Fibroblast of skin of right quadriceps (primary cell): ENCODE measurements around the gene ALKBH1.
"Not testable (repeated sequence)": the region's sequence is repeated elsewhere in the genome, so short reads cannot be mapped to it uniquely, and the experiment has no call there.

Source experiments
- DNase-seq: peaks from one replicate; pipeline ENCODE4 v3.0.0-alpha.2; 2013

ALKBH1 gene

GRCh38 chr14:77667331-77667730 lies 40.5 kb downstream of the ALKBH1 start:
- no peak for DNase-seq

GRCh38 chr14:77663293-77663692 lies 44.5 kb downstream of the ALKBH1 start:
- DNase-seq: no peak

GRCh38 chr14:77661562-77661961 lies 46.3 kb downstream of the ALKBH1 start:
- DNase-seq: not testable (repeated sequence)

DNA sequence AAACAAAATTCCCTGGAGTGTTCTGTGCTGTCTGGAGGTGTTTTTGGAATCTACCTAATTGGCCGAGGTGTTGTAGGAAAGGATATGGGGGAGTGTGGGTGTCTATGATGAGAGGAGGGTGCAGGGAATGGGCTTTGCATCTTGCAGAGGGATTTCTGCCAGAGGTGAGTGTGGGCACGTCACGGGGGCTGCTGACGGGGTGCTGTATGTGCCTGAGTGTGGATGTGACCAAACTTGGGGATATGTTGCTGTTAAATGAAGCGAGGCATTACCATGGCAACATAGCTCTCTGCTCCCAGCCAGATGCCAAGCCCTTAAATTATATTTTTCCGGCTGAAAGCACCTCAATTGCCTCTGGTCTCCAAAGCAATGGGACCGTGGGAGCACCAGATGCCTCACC lies 47.1 kb downstream of the ALKBH1 start:
- no peak for DNase-seq

DNA sequence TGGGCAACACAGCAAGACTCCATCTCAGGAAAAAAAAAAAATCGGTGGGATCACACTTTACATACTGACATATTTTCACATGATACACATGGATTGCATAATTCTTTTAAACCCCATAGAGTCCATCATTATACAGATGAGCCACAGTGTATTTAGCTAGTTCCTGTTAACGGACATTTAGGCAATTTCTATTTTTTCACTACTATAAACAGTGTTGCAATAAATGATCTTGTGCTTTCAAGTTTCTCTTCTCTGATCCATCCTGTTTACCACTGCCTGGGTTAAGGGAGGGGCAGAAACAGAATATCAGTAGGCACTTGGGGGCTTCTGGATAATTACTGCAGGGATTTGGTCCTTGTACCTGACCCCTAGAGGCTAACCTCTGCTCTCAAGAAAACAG lies 48.0 kb downstream of the ALKBH1 start:
- DNase-seq: no peak

DNA sequence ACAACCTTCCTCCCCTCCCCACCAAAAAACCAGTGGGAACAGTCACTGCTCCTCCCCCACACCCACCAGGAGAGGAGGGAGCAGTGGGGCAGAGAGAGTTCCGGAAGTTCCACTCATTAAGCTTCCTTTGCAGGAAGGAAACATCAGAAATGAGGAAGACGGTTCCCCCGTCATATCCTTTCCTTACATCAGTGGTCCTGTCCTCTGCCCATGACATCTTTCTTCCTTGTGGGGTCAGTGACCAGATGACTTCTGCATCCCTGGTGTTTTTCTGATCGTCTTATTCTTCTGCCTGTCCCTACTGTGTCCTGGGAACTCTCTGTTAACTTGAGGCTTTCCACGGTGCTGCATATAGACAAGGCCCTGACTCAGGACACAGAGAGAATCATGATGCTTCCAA lies 50.5 kb downstream of the ALKBH1 start:
- DNase-seq: no peak

DNA sequence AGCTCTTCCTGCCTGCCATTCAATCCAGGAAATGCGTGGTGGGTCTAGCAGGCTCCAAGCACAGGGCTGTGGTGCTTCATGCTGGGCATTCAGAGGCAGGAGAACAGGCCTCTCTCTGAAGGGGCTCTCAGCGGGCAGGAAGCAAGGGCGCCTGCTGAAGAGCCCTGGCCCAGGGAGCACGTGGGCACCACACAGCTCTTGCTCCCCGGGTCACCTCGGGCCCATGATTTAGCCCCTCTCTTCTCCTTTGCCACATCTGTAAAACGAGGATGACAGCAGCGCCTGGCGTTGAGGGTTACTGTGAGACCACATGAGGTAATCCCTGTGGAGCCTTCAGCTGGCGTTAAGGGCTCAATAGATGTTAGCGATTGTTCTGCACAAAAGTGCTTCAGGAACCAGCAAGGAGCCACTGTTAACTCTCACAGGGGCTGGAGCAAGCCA lies 53.8 kb downstream of the ALKBH1 start:
- DNase-seq: no peak

DNA sequence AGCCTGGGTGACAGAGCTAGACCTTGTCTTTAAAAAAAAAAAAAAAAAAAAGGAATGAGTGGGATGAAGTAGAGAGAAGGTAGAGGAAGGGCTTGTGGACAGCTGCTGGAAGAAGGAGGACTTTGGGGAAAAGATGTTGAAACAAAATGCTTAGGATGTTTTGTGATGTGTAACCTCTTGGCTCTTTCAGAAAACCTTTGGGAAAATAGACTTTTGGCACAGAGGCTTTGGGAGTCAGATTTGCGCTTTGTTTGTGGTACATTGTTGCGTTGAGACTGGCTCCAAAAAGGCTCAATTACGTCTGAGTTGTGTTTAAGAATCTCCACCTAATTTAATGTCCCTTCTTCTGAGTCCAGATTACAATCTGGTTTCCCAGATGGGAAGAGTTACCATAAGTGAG lies 58.5 kb downstream of the ALKBH1 start:
- peak; percentile 12 for DNase-seq

- no peak for DNase-seq
Measured at GRCh38 chr14:77648520-77649200, 59.2 kb downstream of the ALKBH1 start.

DNA sequence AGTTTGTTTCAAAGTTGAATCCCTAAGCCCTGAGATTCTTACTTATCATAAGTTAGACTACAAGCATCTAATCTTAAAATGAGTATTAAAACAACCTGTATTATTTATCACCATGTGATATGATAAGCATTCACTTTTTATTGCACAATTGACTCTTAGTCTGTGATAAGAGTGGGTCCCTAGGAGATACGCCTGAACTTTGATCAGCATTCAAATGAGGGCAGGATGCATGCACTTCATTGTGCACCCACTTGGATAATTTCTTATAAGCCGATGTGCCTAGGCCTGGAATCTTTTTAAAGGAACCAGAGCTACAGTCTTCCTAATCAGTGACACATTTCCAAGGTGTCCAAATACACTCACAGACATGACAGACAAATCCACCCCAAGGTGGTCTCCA lies 60.0 kb downstream of the ALKBH1 start:
- DNase-seq: no peak

DNA sequence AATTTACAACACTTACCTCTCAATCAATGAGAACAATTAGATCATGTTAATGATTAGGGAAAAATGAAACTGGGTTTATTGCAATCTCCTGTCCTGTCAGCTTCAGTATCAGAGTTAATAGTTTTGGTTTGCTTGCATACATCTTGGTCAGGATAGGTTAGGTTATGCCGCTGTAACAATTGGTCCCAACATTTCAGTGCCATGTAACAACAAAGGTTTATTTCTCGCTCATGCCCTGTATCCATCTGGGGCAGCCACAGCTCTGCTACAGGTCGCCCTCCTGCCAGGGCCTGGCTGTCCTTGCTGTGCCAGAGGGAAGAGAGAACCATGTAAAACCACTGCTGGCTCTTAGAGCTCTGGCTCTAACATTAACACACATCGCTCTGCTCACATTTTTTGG lies 60.9 kb downstream of the ALKBH1 start:
- DNase-seq: no peak

DNA sequence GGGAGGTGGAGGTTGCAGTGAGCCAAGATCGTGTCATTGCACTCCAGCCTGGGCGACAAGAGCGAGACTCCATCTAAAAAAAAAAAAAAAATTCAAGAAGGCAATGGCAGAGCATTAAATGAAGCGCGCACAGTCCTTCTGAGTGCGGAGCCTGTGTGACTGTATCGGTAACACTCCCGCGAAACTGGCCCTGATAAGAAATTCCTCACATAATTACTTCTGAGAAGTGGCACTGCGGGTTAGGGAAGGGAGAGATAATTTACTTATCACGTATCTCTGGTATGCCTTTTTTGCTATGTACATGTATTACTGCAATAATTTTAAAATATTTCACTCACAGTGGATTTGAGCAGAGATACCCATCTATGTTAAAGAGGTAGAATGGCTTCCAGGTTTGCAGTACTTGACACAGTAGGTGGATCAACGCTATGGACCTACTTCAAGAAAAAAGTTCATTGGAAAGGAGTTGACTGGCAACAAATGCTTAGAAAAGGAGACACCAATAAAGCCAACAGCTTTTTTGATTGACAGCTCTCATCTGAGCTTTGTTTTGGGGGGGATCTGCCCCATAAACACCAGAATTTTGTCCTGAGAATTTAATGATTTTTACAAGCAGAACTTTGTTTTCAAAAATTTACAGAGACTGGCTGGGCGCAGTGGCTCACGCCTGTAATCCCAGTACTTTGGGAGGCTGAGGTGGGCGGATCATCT lies 62.1 kb downstream of the ALKBH1 start:
- no peak for DNase-seq

GRCh38 chr14:77642407-77642806 lies 65.4 kb downstream of the ALKBH1 start:
- no peak for DNase-seq

- peak; percentile 58 for DNase-seq
Measured at GRCh38 chr14:77641534-77642341, 66.1 kb downstream of the ALKBH1 start.

DNA sequence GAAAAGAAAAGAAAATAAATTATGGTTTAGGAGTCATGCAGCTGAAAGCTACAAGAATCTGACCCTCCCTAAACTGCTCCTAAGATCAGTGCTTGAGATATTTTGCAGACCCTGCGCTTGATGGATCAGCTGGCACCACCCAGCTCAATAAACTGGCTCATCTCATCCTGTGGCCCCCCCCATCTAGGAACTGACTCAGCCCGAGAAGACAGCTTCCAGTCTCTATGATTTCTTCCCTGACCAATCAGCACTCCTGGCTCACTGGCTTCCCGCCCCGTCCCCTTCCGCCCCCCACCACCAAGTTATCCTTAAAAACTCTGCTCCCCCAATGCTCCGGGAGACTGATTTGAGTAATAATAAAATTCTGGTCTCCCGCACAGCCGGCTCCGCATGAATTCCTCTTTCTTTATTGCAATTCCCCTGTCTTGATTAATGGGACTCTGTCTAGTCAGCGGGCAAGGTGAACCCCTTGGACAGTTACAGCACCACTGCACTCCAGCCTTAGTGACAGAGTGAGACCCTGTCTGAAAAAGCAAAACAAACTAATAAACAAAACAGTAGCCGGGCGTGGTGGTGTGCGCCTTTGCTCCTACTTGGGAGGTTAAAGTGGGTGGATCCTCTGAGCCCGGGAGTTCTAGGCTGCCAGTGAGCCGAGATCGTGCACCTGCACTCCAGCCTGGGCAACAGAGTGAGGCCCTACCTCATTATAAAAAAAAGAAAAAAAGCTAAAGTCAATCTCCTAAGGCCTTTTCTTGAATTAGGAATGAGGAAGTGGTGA lies 66.9 kb downstream of the ALKBH1 start:
- peak; percentile 31 for DNase-seq

DNA sequence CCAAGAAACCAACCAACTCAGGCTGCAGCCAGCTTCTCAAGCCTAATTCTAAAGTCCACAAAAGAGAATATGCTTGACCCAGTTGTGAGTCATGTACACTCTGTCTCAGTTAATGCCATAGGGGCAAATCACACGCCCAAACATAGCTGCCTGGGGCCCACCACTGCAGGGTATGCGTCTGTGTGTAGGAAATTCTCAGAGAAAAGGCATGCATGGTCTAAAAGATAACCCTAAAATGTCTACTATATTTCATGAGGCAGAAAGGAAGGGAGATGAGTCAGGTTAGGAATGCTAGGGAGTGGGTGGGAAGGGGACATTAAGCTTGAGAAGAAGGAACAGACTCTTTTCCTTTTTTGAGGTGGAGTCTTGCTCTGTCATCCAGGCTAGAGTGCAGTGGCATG lies 69.1 kb downstream of the ALKBH1 start:
- peak; percentile 95 for DNase-seq

DNA sequence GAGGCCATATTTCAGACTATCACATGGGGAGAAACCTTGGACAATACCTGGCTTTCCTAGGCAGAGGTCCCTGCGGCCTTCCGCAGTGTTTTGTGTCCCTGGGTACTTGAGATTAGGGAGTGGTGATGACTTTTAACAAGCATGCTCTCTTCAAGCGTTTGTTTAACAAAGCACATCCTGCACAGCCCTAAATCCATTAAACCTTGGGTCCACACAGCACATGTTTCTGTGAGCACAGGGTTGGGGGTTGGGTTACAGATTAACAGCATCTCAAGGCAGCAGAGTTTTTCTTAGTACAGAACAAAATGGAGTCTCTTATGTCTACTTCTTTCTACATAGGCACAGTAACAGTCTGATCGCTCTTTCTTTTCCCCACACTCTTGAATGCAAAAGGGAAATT lies 72.0 kb downstream of the ALKBH1 start:
- not testable (repeated sequence) for DNase-seq

- not testable (repeated sequence) for DNase-seq
Measured at GRCh38 chr14:77635466-77635865, 72.4 kb downstream of the ALKBH1 start.

- no peak for DNase-seq
Measured at GRCh38 chr14:77630111-77630510, 77.7 kb downstream of the ALKBH1 start.

DNA sequence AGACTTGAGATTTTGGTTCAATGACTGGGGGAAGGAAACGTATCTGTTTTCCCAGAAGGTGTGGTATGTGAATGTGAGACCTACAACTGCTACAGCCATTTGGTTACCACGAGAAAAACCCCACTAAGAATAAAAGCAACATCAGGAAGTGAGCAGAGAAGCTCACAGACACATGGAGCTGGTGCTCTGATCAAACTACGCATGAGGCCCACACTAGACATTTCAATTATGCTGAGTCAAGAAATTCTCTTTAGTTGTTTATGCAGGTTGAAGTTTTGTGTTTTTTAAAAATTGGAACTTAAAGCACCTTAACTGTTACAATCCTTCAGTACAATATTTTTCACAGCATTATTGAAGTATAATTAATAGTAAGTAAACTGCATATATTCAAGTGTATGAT lies 82.5 kb downstream of the ALKBH1 start:
- no peak for DNase-seq

- no peak for DNase-seq
Measured at GRCh38 chr14:77623201-77623600, 84.6 kb downstream of the ALKBH1 start.
